LNCaP clone FGC (cell line): Measurements from ENCODE around the gene IGSF21.

Experiments used
- DNase-seq: peaks from one replicate; pipeline ENCODE4 v3.0.0-alpha.2; 2011; ENCODE audit warnings: low read depth
- H3K4me3 ChIP-seq: 2 replicates; pipeline ENCODE4 v1.5.1; 2011; ENCODE audit warnings: mild to moderate bottlenecking, low read depth, low read length, control low read depth
- TF ChIP-seq, protein P1 (sequence below): IDR thresholded peaks from 2 replicates; pipeline ENCODE4 v1.5.1; 2012; ENCODE audit warnings: mild to moderate bottlenecking; ENCODE audit not compliant: control insufficient read depth, insufficient read depth; ENCODE audit errors: extremely low read depth

The IGSF21 gene

DNA sequence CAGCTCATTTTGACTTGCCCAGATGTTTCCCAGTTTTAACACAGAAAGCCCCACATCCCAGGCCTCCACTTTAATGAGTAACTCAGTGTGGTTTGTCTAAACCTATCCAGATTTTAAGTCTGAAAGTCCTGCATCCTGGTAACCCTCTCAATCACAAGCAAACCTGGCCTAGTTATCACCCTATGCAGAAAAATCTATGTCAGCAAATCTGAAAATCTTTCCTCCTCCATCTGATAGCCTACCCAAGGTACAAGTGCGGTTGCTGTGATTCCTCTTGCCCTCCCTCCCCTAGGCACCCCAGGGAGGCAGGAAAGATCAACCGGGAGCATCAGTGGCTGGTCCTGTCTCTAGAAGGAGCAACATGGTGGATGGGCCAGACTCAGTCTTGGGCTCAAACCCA lies 163.7 kb downstream of the IGSF21 start:
- no peak for DNase-seq
- no peak overlapping the region for H3K4me3 ChIP-seq
- TF ChIP-seq, protein P1, sequence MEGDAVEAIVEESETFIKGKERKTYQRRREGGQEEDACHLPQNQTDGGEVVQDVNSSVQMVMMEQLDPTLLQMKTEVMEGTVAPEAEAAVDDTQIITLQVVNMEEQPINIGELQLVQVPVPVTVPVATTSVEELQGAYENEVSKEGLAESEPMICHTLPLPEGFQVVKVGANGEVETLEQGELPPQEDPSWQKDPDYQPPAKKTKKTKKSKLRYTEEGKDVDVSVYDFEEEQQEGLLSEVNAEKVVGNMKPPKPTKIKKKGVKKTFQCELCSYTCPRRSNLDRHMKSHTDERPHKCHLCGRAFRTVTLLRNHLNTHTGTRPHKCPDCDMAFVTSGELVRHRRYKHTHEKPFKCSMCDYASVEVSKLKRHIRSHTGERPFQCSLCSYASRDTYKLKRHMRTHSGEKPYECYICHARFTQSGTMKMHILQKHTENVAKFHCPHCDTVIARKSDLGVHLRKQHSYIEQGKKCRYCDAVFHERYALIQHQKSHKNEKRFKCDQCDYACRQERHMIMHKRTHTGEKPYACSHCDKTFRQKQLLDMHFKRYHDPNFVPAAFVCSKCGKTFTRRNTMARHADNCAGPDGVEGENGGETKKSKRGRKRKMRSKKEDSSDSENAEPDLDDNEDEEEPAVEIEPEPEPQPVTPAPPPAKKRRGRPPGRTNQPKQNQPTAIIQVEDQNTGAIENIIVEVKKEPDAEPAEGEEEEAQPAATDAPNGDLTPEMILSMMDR, result no peak

DNA sequence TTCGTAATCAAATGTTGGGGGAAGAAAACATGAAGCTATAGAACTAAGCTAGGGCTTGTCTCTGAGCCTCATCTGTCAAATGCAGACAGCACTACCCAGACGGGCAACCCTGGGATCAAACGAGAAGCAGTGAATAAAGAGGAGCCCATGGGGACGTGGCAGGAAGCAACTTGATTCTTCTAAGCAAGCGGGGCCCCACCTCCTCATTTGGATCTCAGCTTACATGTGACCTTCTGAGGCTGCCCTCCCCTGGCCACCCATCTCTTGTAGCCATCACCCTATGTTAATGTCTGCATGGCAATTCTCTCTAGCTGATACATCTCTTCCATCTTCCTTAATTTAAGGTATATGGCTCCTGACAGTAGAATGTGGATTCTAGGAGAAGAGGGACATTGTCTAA lies 171.3 kb downstream of the IGSF21 start:
- DNase-seq, result no peak
- TF ChIP-seq, protein P1, result no peak
- no peak overlapping the region for H3K4me3 ChIP-seq

DNA sequence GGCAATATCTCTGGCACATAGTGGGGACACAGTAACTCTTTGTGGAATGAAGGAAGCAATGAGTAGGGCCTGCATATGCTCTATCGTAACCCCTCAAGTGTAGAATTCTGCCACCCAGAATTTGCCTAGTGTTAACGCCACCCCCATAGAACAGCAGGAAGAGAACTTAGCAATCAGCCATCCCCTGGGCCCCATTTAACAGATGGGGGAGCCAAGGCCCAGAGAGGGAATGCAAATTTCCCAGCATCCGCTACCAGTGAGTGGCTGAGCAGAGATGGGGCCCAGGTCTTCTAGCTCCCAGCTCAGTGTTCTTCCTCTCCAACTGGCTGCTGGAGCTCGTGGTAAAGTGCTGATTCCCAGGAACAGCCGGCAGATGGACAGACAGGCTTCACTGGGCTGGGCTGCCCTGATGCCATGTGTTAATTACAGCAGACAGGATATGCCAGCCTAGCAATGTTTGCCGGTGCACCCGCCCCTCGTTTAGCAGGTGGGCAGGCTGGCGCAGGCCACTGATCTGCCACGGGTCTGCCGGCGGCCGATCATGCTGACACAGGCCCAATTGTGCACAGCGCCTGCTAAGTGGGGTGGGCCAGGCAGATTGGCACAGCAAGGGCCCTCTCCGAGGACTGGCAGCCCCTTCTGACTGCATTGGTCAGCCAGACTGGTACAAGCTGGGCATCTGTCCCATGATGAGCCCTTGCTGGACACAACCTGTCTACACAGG lies 171.9 kb downstream of the IGSF21 start:
- DNase-seq, result no peak
- no peak overlapping the region for H3K4me3 ChIP-seq
- TF ChIP-seq, protein P1, result no peak

DNA sequence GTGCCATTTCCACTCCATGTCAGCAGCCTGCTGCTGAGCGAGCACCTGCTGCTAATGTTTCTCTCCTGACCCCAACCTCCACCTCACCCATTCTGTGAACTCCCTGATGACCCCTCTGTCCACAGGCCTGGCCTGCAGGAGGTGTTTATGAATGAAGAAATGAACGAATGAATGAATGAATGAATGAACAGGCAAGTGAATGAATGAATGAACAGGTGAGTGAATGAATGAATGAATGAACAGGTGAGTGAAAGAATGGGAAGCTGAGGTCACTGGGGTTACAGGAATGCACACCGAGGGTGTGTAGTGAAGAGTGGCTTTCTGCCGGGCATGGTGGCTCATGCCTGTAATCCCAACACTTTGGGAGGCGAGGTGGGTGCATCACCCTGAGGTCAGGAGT lies 173.4 kb downstream of the IGSF21 start:
- TF ChIP-seq, protein P1, result no peak
- no peak overlapping the region for H3K4me3 ChIP-seq
- no peak for DNase-seq

DNA sequence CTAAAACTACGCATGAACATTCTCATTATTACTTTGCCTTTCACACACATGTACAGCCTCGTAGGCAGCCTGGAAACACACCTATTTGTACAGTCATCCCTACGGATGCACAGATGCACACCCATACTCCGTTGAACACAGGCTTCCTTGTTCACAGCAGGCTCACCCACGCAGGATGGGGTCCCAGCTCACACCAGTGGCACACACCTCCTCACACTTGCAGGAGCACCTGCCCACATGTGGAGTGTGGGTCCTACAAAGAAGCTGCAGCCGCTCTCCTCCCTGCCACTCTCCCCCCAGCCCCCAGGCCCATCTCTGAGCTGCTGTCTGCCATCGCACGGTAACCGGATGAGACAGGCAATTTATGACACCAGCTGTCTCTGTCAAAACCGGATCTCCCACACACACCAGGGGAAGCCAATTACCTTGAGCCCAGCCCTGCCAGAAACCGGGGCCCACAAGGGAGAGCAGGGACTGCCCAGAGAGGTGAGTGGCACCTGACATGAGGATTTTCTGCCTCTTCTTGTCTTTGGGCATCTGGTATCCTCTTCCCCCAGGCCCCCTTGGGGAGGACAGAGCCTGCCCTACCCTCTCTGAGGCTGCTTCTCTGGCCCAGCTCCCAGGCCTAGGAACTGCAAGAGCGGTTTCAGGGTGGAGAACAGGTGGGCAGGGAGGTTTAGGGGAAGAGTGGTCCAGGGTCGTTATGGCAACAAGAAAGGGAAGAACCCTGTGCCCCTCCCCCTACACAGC lies 175.4 kb downstream of the IGSF21 start:
- H3K4me3 ChIP-seq, result no peak overlapping the region
- TF ChIP-seq, protein P1, result no peak
- DNase-seq, result no peak

DNA sequence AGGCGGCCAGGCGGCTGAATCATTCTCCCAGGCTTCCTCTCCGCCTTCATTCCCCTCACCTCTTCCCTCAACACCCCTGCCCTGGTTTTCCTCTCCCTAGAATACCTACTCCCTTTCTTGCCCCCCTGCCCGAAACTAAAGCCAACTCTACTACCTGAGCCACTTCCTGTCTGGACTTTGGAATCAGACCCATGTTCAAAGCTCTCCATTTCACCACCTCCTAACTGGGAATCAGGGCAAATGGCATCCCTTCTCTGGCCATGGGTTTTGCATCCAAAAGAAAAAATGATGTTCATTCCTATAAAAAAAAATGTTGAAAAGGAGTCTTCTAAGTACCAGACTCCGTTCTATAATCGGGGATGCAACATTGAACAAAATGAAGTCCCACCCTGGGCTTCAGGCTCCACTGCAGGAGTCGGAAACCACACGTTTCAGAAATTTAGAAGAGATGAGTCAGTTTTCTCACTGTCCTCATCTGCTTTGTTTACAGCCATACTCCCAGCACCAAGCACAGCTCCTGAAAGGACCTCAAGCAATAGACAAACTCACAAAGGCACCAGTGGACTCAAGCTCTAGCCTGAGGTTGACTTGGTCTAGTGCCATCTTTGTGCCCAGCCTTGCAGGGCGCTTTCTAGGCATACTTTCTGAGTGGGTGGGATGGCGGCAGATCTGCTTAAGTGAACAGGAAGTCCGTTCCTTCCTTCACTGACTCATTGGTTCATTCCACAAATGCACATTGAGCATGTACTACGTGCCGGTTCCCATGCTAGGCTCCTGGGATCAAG lies 176.2 kb downstream of the IGSF21 start:
- TF ChIP-seq, protein P1, result no peak
- DNase-seq, result no peak
- H3K4me3 ChIP-seq, result no peak overlapping the region
